Fibroblast of mammary gland (primary cell): ENCODE data around the gene ZDHHC21.
"Not testable (repeated sequence)": the region's sequence is repeated elsewhere in the genome, so short reads cannot be mapped to it uniquely, and the experiment has no call there.

Experiments
- DNase-seq: peaks from one replicate; pipeline ENCODE4 v3.0.0-alpha.2; 2010; ENCODE audit warnings: low read depth
- H3K4me3 ChIP-seq: 2 replicates; pipeline ENCODE4 v1.5.1; 2011; ENCODE audit warnings: low read depth, mild to moderate bottlenecking, low read length, moderate library complexity; ENCODE audit not compliant: control insufficient read depth
- CTCF ChIP-seq: conservative IDR thresholded peaks from 2 replicates; pipeline ENCODE4 v1.5.1; 2011; ENCODE audit warnings: low read depth, low read length, inconsistent platforms; ENCODE audit not compliant: control insufficient read depth, insufficient read depth

ZDHHC21 gene

GRCh38 chr9:14686168-14686567 lies 7.1 kb downstream of the ZDHHC21 start:
- H3K4me3 ChIP-seq = no peak overlapping the region
- DNase-seq = no peak
- TF ChIP-seq CTCF = no peak

GRCh38 chr9:14682616-14683015 lies 10.6 kb downstream of the ZDHHC21 start:
- H3K4me3 ChIP-seq, DNase-seq: not testable (repeated sequence)

GRCh38 chr9:14678776-14679175 lies 14.5 kb downstream of the ZDHHC21 start:
- DNase-seq = no peak
- TF ChIP-seq CTCF = no peak
- H3K4me3 ChIP-seq = no peak overlapping the region

- TF ChIP-seq CTCF = no peak
- no peak overlapping the region for H3K4me3 ChIP-seq
- DNase-seq = no peak
These were observed 15.4 kb downstream of the ZDHHC21 start for GRCh38 chr9:14677872-14678271.

GRCh38 chr9:14677396-14677795 lies 15.8 kb downstream of the ZDHHC21 start:
- no peak for DNase-seq
- no peak overlapping the region for H3K4me3 ChIP-seq
- no peak for TF ChIP-seq CTCF

- no peak for TF ChIP-seq CTCF
- no peak for DNase-seq
- H3K4me3 ChIP-seq = no peak overlapping the region
These were observed 18.6 kb downstream of the ZDHHC21 start for GRCh38 chr9:14674630-14675029.

GRCh38 chr9:14671377-14671776 lies 21.9 kb downstream of the ZDHHC21 start:
- no peak overlapping the region for H3K4me3 ChIP-seq
- no peak for TF ChIP-seq CTCF
- no peak for DNase-seq
